Measurements from ENCODE around the gene ITGB3. TPM values are rescaled to one million over a fixed set of nuclear protein-coding genes. Genes with fewer than 3 reads are reported as not detected.

ITGB3 gene
- total RNA-seq, 3 donors from 2014 or later (not counting 1 experiment from before 2014, with no cell fraction given), result 4.2 to 30.6 (median 11.6) TPM

- Mint-ChIP-seq H3K36me3 (no peaks in the 10 kb centered on the region), H3K9me3 (no peaks in the 10 kb centered on the region), H3K4me1 (peaks cover 15 to 22% of the 10 kb centered on the region in 2 donors), H3K4me3 (no peak overlapping the region), H3K27me3 (ENCODE audit: low read depth in 2 of 2) (peaks cover 12 to 16% of the 10 kb centered on the region in 2 donors), H3K27ac (no peak overlapping the region)
- H3K9me3 ChIP-seq (ENCODE audit: control insufficient read depth, insufficient read depth, low read length), result no peaks in the 10 kb centered on the region
- no peak overlapping the region for H3K27ac ChIP-seq (ENCODE audit: low read length)
- DNase-seq (no peak), ATAC-seq (no peak)
- TF ChIP-seq, protein P1, sequence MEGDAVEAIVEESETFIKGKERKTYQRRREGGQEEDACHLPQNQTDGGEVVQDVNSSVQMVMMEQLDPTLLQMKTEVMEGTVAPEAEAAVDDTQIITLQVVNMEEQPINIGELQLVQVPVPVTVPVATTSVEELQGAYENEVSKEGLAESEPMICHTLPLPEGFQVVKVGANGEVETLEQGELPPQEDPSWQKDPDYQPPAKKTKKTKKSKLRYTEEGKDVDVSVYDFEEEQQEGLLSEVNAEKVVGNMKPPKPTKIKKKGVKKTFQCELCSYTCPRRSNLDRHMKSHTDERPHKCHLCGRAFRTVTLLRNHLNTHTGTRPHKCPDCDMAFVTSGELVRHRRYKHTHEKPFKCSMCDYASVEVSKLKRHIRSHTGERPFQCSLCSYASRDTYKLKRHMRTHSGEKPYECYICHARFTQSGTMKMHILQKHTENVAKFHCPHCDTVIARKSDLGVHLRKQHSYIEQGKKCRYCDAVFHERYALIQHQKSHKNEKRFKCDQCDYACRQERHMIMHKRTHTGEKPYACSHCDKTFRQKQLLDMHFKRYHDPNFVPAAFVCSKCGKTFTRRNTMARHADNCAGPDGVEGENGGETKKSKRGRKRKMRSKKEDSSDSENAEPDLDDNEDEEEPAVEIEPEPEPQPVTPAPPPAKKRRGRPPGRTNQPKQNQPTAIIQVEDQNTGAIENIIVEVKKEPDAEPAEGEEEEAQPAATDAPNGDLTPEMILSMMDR (IDR thresholded peaks at IDR 0.05), result no peak
- no peaks in the 10 kb centered on the region for H3K36me3 ChIP-seq (ENCODE audit: control insufficient read depth, insufficient read depth, low read length)
- no peaks in the 10 kb centered on the region for H3K27me3 ChIP-seq (ENCODE audit: control insufficient read depth, insufficient read depth, low read length)
- 79% methylated on average over 4 of the region's 5 CpGs for WGBS (ENCODE audit: insufficient coverage)
- H3K4me3 ChIP-seq (ENCODE audit: low read length), result no peak overlapping the region
- peaks cover 11% of the 10 kb centered on the region for H3K4me1 ChIP-seq (ENCODE audit: control insufficient read depth, insufficient read depth, low read length)
- intact Hi-C loops (cut with micrococcal nuclease), result loop anchor here (5.0 kb wide), 1 partner anchor 254 kb away; no protein-coding TSS in a partner anchor
Observed at GRCh38 chr17:47320879-47321502, 67.4 kb downstream of the ITGB3 start.

DNA sequence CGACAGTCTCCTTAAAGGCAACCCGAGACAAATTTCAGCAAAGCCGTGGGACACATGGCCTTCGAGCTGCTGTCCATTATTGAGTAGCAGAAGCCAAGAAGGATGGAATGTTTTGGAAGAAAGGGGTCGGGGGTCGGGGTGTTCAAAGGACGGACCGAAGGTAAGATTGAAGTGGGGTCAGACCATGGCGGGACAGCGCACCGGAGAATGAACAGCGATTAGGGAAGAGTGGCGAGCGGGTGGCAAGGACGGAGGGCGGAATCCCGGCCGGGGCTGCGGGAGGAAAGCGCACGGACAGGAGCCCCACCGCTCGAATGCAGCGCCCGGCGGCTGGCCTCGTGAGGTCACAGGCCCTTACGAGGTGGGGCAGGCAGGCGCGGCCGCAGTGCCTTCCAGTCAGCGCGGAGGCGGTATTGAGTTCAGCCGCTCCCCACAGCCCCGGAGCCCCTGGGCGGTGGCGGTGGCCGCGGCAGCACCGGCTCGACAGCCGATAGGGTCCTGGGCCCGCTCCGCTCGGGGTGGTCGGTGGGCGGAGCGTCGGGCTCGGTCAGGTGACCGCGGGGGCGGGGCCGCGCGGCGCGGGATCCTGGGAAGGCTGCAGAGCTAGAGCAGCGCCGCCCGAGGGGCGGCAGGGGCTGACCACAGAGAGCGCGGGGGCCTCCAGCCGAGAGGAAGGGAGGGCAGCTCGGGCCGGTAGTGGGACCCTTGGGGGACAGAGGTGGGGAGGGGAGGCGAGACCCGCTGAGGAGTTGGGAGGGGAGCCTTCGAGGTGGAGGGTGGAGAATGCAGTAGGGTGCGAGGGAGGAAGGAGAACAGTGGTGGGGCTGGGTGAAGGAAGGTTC is 70.0 kb downstream of the ITGB3 start, which contains the start of gene EFCAB13:
Gene EFCAB13 (plus strand): TSS at position 574 of the 842 bp plus-strand sequence. CDS start 4,399 bp downstream, outside the sequence.
- TF ChIP-seq, protein P1 (IDR thresholded peaks at IDR 0.05), result no peak
- under 1% methylated on average over 72 of the region's 72 CpGs for WGBS (ENCODE audit: insufficient coverage)
- Histone ChIP-seq H3K9me3 (ENCODE audit: control insufficient read depth, insufficient read depth, low read length) (no peaks in the 10 kb centered on the region), H3K4me3 (ENCODE audit: low read length) (peak within 1 kb of the TSS; percentile 80), H3K27me3 (ENCODE audit: control insufficient read depth, insufficient read depth, low read length) (no peaks in the 10 kb centered on the region), H3K36me3 (ENCODE audit: control insufficient read depth, insufficient read depth, low read length) (no peaks in the 10 kb centered on the region), H3K4me1 (ENCODE audit: control insufficient read depth, insufficient read depth, low read length) (peaks cover 11% of the 10 kb centered on the region), H3K27ac (ENCODE audit: low read length) (peak within 1 kb of the TSS; percentile 87)
- Mint-ChIP-seq H3K36me3 (no peaks in the 10 kb centered on the region), H3K9me3 (no peaks in the 10 kb centered on the region), H3K4me1 (peaks cover 15 to 22% of the 10 kb centered on the region in 2 donors), H3K27ac (peak within 1 kb of the TSS; percentile 70 to 87), H3K4me3 (peak within 1 kb of the TSS; percentile 98), H3K27me3 (ENCODE audit: low read depth in 2 of 2) (peaks cover 11 to 19% of the 10 kb centered on the region in 2 donors)
- DNase-seq (peak; percentile 74 to 89), ATAC-seq (peak; percentile 85 to 91 (median 90))
- intact Hi-C loops (cut with micrococcal nuclease), result loop anchor here (5.0 kb wide), 1 partner anchor 256 kb away; no protein-coding TSS in a partner anchor

- H3K27ac ChIP-seq (ENCODE audit: low read length), result peak overlapping the region; percentile 87
- no peaks in the 10 kb centered on the region for H3K9me3 Mint-ChIP-seq
- intact Hi-C loops (cut with micrococcal nuclease), result loop anchor here (5.0 kb wide), 1 partner anchor 257 kb away; no protein-coding TSS in a partner anchor
Observed at GRCh38 chr17:47324224-47325020, 70.8 kb downstream of the ITGB3 start.

More at GRCh38 chr17:47324224-47325020, 70.8 kb downstream of the ITGB3 start:
- TF ChIP-seq, protein P1 (IDR thresholded peaks at IDR 0.05), result no peak
- peaks cover 11% of the 10 kb centered on the region for H3K4me1 ChIP-seq (ENCODE audit: control insufficient read depth, insufficient read depth, low read length)
- no peaks in the 10 kb centered on the region for H3K9me3 ChIP-seq (ENCODE audit: control insufficient read depth, insufficient read depth, low read length)
- H3K4me3 ChIP-seq (ENCODE audit: low read length), result peak overlapping the region; percentile 80
- H3K36me3 Mint-ChIP-seq, result no peaks in the 10 kb centered on the region
- peak overlapping the region; percentile 98 for H3K4me3 Mint-ChIP-seq
- no peaks in the 10 kb centered on the region for H3K36me3 ChIP-seq (ENCODE audit: control insufficient read depth, insufficient read depth, low read length)
- no peaks in the 10 kb centered on the region for H3K27me3 ChIP-seq (ENCODE audit: control insufficient read depth, insufficient read depth, low read length)
- peak overlapping the region; percentile 70 to 87 for H3K27ac Mint-ChIP-seq
- peak; percentile 40 to 76 for DNase-seq
- peaks cover 15 to 22% of the 10 kb centered on the region in 2 donors for H3K4me1 Mint-ChIP-seq
- peak; percentile 28 to 65 (median 42) for ATAC-seq
- peaks cover 8 to 23% of the 10 kb centered on the region in 2 donors for H3K27me3 Mint-ChIP-seq (ENCODE audit: low read depth in 2 of 2)
- WGBS (ENCODE audit: insufficient coverage), result 0% methylated on average over 26 of the region's 28 CpGs
